T47D (cell line): Measurements from ENCODE around the gene BGN.

Experiments used
- DNase-seq, 2 experiments: peaks; one replicate each; pipeline versions ENCODE4 v3.0.0 to v3.0.0-alpha.2; 2011 to 2012; ENCODE audit warnings: low read depth in 1 of 2, low spot score in 1 of 2
- JUND ChIP-seq: IDR thresholded peaks from 2 replicates; pipeline ENCODE4 v1.6.1; 2012; ENCODE audit warnings: low read depth
- in situ Hi-C: cut with HindIII; loops from 2 replicates; pipeline ENCODE4 v1.10.0; 2016; ENCODE audit warnings: low sequenced_read_pairs, low pct_unique_long_range_greater_than_20kb

The BGN gene

DNA sequence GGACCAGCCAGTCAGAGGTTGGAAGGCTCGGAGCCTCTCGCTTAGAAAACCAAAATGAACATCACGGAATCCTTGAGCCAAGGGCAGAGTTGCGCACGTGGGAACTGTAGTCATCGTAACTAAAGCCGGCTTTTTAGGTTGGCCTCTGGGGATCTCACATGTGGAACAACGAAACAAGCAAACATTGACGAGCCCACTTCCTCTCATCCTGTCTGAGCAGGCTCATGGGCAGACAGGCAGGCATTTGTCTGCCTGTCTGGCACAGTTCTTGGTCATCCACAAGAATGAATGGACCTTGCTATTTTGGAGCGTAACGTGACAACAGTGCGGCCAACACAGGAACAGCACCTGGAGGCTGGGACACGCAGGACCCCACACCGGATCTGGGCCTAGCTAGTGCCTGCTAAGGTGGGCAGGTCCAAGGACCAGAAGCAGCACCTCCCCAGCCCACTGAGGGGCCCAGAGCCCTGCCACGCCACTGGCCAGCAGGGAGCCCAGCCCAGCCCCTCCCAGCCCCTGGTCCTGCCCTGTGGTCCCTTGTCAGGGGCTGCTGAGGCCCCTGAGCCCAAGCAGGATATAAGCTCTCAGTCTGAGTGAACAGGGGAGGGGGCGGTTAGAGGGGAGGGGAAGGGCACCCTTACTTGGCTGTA, 39.8 kb upstream of the BGN start:
- no peak for TF ChIP-seq JUND
- in situ Hi-C loops, result no loop called here
- no peak for DNase-seq

DNA sequence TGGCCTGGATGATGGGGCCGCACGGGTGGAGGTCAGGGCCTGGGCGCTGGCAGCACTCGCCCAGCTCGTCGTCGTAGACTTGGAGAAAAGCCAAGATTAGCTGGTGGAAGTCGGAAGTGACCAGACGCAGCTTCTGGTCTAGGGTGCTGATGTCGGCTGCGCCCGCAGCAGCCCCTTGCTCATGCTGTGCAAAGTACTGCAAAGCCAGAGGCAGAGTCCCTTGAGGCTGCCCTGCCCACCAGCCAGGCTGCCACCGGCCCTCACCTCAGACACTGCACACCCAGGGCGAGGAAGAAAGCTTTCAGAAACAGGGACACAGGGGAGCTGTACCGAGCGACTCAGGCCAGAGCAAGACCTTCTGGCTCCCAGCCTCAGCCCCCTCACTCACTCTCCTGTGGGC, 39.2 kb upstream of the BGN start:
- no peak for DNase-seq
- in situ Hi-C loops, result no loop called here
- TF ChIP-seq JUND, result no peak

DNA sequence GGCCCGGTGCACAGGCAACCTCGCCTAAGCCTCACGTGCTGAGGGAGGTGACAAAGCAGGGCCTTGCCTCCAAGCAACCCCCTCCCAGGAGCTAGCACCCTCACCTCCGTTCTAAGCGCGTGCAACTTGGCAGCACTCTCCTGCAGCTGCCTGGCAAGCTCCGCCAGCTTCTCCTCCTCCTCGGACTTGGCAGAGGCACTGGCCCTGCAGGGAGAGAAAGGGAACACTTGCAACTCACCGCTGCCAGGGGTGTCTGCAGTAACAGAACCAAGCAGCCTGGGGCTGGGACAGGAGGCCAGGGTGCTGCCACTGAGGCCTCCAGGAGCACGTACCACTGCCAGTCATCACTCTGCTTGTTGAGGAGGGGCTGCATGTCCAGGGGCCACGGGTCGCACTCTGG, 38.6 kb upstream of the BGN start:
- DNase-seq, result peak in 1 of 2 experiments; percentile 1
- TF ChIP-seq JUND, result no peak
- in situ Hi-C loops, result no loop called here

DNA sequence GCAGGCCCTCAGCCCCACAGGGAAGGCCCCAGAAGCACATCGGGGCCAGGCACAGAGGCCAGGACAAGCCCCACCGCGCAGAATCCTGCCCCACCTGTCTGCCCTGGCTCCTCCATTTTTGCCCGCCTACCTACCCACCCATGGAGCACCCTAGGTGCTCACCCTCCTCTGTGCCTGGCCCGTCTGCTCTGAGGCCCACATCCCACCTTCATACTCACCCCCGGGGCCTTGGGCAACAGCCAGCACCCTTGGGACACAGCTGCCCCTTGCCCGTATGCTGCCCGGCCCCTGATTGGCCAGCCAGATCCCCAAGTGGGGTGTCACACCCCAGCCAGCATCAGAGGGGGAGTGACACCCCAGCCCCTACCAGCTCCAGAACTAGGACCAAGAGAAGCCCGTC, 38.1 kb upstream of the BGN start:
- no peak for DNase-seq
- TF ChIP-seq JUND, result no peak
- in situ Hi-C loops, result no loop called here

DNA sequence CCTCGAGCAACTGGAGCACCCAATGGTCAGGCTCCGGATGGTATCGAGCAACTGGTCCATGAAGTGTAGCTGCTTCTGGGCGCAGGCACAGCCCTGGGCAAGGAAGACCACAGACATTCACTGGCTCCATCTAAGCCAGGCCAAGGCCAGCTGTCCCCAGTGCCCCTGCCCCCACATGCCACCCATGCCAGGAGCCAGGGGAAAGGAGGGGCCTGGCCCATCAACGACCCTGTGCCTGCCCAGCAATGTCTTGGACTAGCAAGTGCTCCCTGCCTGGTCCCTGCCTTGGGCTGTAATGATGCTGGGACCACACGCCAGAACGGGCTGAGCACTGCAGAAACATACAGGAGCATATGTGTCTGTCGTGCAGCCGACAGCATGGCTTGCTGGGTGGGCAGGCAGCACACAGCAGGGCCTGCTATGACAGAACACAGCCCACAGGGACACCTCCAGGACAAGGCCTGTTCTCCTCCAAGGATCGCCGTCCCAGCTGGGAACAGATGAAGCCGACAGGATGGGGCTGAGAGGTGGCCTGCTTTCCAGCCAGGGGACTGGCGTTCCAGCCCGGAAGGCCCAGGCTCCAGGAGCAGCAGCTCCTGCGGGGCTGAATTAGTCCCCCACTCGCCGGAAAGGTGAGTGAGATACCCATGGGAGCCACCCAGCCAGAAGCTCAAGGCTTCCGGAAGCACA, 37.5 kb upstream of the BGN start:
- no peak for DNase-seq
- no peak for TF ChIP-seq JUND
- in situ Hi-C loops, result no loop called here

DNA sequence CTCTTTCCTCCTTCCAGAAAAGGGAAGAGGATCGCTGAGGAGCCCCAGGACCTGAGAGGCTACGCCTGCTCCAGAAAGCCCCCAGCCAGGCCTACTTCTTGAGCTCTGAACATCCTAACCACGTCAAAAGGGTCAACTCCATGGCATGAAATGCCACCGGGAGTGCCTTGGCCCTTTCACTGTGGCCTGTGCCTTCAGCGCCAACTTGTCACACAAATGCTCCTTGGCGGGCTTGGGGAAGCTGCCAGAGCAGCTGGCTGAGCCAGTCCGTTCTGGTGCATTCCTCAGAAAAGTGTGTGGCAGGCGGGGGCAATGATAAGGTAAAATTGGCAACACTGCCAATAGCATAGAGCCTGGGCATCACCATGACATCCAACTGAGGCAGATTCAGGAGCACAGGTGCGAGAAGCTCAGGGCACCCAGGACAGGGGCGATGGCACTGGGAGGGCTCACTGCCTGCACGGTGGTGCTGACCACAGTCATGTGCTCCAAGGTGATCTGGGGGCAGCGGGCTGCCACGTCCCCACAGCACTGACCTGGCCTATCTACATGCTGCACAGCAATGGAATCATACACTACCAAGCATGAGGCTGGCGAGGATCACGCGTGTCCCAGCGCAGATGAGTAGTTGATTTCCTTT, 36.8 kb upstream of the BGN start:
- in situ Hi-C loops, result no loop called here
- DNase-seq, result no peak
- no peak for TF ChIP-seq JUND

DNA sequence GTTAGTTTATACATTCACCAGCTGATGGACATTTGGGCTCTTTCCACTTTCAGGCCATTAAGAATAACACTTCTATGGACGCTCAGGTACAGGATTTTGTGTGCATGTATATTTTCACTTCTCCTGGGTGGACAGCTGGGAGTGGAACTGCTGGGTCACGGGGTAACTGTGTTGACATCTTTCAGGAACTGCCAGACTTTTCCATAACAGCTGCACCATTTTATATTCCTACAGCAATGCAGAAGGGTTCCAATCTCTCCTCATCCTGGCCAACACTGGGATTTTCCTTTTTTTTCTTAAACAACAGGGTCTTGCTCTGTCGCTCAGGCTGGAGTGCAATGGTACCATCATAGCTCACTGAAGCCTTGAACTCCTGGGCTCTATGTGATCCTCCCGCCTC, 36.3 kb upstream of the BGN start:
- no peak for TF ChIP-seq JUND
- in situ Hi-C loops, result no loop called here

DNA sequence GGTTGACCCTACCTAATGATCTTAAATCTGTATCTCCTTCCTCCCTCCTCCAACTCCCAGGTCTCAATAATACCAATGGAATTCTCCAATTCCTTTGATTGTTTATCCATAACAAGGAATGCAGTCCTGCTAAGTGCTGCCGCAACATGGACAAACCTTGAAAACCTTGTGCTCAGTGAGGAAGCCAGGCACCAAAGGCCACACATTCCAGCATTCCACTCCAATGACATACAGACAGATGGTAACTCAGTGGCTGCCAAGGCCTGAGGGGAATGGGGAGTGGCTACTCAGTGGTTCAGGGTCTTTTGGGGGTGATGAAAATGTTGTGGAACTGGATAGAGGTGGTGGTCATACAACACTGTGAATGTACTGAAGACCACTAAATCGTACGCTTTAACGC, 34.8 kb upstream of the BGN start:
- peak in 1 of 2 experiments; percentile 64 for DNase-seq
- in situ Hi-C loops, result no loop called here
- no peak for TF ChIP-seq JUND

More for the DNA sequence above, 36.3 kb upstream of the BGN start:
- DNase-seq, result no peak

DNA sequence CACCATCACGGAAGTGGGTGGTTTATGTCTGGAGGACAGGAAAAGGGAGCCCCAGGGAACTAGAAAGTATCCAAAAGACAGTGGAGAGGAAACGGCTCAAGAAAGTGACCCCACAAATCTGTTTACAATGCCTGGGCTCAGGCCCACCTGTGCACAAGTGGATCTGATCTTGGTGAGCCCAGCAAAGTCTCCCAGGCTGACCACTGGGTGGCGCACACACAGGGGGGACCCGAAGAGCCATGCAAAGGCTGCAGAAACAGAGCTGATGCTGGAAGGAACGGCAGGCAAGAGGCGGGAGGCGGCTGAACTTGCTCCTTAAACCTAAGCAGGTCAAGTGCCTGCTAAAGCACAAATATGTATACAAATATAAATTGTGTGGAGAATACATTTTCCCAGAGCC, 34.0 kb upstream of the BGN start:
- DNase-seq, result peak in 1 of 2 experiments; percentile 52
- TF ChIP-seq JUND, result no peak
- in situ Hi-C loops, result no loop called here

DNA sequence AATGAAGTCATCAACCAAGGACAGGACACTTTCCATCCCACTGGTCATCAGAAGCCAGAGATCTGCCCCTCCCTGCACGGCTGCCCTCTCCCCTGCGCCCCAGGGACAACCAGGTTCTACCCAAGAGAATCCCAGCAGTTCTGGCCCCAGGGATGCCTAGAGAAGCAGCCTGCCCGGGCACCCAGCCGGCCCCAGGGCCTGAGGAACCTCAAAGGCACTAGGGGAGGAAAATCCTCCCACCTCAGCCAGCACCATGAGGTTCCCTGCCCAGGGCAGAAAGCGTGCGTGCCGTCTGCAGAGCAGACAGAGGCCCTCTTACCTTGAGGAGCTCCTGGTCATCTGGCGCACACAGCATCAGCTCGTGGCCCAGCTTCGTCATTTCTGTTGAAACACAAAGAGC, 32.5 kb upstream of the BGN start:
- no peak for TF ChIP-seq JUND
- no peak for DNase-seq
- in situ Hi-C loops, result no loop called here

DNA sequence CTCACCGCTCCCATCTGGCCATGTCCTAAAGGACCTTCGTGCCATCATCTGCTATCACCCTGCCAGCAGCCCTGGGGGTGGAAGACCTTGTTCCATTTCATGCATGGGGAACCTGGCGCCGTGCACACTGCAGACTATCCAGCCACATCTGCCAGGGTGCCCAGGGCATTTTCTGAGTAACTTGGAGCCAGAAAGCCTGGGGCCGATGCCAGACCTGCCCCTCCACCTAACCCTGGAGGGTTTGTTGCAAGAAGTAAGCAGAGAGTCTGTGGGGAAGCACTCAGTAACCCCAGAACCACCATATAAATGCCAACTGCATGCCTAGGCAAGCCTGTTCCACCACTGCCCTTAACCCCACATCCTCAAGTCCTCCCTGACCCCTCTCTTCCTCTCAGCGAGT, 31.7 kb upstream of the BGN start:
- TF ChIP-seq JUND, result no peak
- DNase-seq, result no peak
- in situ Hi-C loops, result no loop called here

DNA sequence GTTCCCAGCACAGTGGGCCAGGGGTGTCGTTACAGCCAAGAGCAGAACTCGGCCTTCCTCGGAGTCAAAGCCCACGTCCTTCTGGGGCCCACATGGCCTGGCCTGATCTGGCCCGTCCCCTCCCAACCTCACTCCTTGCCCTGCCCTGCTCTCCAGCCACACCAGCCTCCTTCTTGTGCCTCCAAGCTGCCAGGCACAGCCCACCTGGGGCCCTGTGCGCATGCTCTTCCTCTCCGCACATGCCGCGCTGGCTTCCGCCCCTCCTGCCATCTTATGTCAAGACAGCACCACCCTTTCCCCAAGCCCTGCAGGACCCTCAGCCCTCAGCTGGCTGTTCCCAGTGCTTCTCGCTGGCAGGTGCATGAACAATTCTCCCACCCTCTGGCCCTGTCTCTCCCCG, 31.2 kb upstream of the BGN start:
- TF ChIP-seq JUND, result no peak
- no peak for DNase-seq
- in situ Hi-C loops, result no loop called here

DNA sequence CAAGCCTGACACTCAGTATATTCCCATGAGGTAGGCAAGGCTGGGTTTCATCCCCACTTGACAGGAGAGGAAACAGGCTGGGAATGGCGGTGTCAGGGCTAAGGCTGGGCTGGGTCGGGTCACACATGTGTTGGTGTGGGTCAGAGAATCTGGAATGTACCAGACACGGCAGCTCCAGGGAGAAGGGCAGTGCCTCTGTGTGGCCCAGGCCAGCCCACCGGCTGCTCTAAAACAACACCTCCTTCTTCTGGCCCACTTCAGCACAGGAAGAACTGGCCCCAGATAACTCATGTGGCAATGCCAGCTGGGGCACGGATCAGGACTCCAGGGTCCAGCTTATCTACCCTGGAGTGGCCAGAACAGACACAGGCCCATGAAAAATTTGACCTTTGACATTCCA, 30.7 kb upstream of the BGN start:
- in situ Hi-C loops, result no loop called here
- TF ChIP-seq JUND, result no peak
- DNase-seq, result no peak
